ENCODE measurements around the gene PRAMEF5.
"Not testable (repeated sequence)": the region's sequence is repeated elsewhere in the genome, so short reads cannot be mapped to it uniquely, and the experiment has no call there.

The PRAMEF5 gene

DNA sequence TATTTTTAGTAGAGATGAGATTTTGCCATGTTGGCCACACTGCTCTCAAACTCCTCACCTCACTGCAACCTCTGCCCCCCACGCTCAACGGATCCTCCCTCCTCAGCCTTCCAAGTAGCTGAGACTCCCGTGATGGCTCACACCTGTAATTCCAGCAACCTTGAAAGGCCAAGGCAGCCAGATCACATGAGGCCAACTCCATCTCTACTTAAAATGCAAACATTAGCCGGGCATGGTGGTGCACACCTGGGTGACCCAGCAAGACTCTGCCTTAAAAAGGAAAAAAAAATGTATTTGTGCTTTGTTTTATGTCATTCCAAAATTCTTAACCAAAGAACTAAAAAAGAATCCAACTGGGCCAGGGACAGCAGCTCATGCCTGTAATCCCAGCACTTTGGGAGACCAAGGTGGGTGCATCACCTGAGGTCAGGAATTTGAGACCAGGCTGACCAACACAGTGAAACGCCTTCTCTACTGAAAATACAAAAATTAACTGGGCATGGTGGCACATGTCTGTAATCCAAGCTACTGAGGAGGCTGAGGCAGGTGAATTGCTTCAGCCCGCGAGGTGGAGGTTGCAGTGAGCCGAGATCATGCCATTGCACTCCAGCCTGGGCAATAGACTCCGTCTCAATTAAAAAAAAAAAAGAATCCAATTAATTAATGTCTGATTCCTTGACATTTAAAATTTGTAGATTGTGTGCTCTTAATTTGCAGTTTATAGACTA lies 10.3 kb upstream of the PRAMEF5 start:
- not testable (repeated sequence) for H3K4me1 ChIP-seq (ENCODE audit: control insufficient read depth in 2 of 2, insufficient read depth in 1 of 2, low read depth in 1 of 2, low read length in 2 of 2); H3K4ac ChIP-seq (ENCODE audit: low read length); H2AFZ ChIP-seq (ENCODE audit: low read length); H3K4me2 ChIP-seq (ENCODE audit: insufficient read depth, low read length, poor library complexity, severe bottlenecking); H2AK5ac ChIP-seq (ENCODE audit: low read depth, low read length); H3K36me3 ChIP-seq (replicated peaks in 1 of 2; ENCODE audit: control insufficient read depth in 2 of 2, insufficient read depth in 2 of 2, low read length in 2 of 2); H2BK5ac ChIP-seq (ENCODE audit: low read length); H3K27me3 ChIP-seq (ENCODE audit: control insufficient read depth in 3 of 3, insufficient read depth in 3 of 3, low read depth in 1 of 3, low read length in 3 of 3); H3K9me3 ChIP-seq (replicated peaks in 1 of 2; ENCODE audit: control insufficient read depth in 2 of 2, insufficient read depth in 1 of 2, low read depth in 1 of 2, low read length in 2 of 2); H2BK12ac ChIP-seq (ENCODE audit: low read length); H4K8ac ChIP-seq (ENCODE audit: low read depth, low read length); H2BK15ac ChIP-seq (ENCODE audit: low read length); H3K18ac ChIP-seq (ENCODE audit: low read length); DNase-seq (ENCODE audit: low spot score); H4K91ac ChIP-seq (ENCODE audit: low read depth, low read length, poor library complexity); H3K14ac ChIP-seq (ENCODE audit: low read length); H3K27ac ChIP-seq (replicated peaks; ENCODE audit: low read length); H3K23ac ChIP-seq (ENCODE audit: low read depth, low read length, poor library complexity); H3K4me3 ChIP-seq (ENCODE audit: low read length in 2 of 2); H3K9ac ChIP-seq (ENCODE audit: low read depth, low read length, poor library complexity); H3K79me1 ChIP-seq (ENCODE audit: low read depth, low read length); H2BK120ac ChIP-seq (ENCODE audit: low read depth, low read length)
- WGBS, 2 donors (ENCODE audit: extremely low coverage in 2 of 2, insufficient read length in 2 of 2, insufficient replicate concordance in 1 of 2) = no CpG with 5 or more reads among the region's 9 CpGs

- not testable (repeated sequence) for H3K27me3 ChIP-seq (ENCODE audit: control insufficient read depth in 3 of 3, insufficient read depth in 3 of 3, low read depth in 1 of 3, low read length in 3 of 3); H2BK5ac ChIP-seq (ENCODE audit: low read length); DNase-seq (ENCODE audit: low spot score)
These were observed 8.0 kb upstream of the PRAMEF5 start for GRCh38 chr1:13245841-13246553.

GRCh38 chr1:13246554-13246871 lies 7.5 kb upstream of the PRAMEF5 start:
- H3K4me2 ChIP-seq (ENCODE audit: insufficient read depth, low read length, poor library complexity, severe bottlenecking); H3K4me3 ChIP-seq (ENCODE audit: low read length in 2 of 2); DNase-seq (ENCODE audit: low spot score); H2BK12ac ChIP-seq (ENCODE audit: low read length); H4K8ac ChIP-seq (ENCODE audit: low read depth, low read length); H3K36me3 ChIP-seq (replicated peaks in 1 of 2; ENCODE audit: control insufficient read depth in 2 of 2, insufficient read depth in 2 of 2, low read length in 2 of 2); H2BK15ac ChIP-seq (ENCODE audit: low read length); H3K27me3 ChIP-seq (ENCODE audit: control insufficient read depth in 3 of 3, insufficient read depth in 3 of 3, low read depth in 1 of 3, low read length in 3 of 3); H3K9me3 ChIP-seq (replicated peaks in 1 of 2; ENCODE audit: control insufficient read depth in 2 of 2, insufficient read depth in 1 of 2, low read depth in 1 of 2, low read length in 2 of 2); H2BK120ac ChIP-seq (ENCODE audit: low read depth, low read length); H2AK5ac ChIP-seq (ENCODE audit: low read depth, low read length); H2BK5ac ChIP-seq (ENCODE audit: low read length); H3K14ac ChIP-seq (ENCODE audit: low read length); H3K4ac ChIP-seq (ENCODE audit: low read length); H3K4me1 ChIP-seq (ENCODE audit: control insufficient read depth in 2 of 2, insufficient read depth in 1 of 2, low read depth in 1 of 2, low read length in 2 of 2); H3K79me1 ChIP-seq (ENCODE audit: low read depth, low read length); H2AFZ ChIP-seq (ENCODE audit: low read length); H3K23ac ChIP-seq (ENCODE audit: low read depth, low read length, poor library complexity); H3K18ac ChIP-seq (ENCODE audit: low read length); H4K91ac ChIP-seq (ENCODE audit: low read depth, low read length, poor library complexity); H3K27ac ChIP-seq (replicated peaks; ENCODE audit: low read length); H3K9ac ChIP-seq (ENCODE audit: low read depth, low read length, poor library complexity): not testable (repeated sequence)
- no CpG with 5 or more reads among the region's 2 CpGs for WGBS, 2 donors (ENCODE audit: extremely low coverage in 2 of 2, insufficient read length in 2 of 2, insufficient replicate concordance in 1 of 2)

More at GRCh38 chr1:13245841-13246553, 8.0 kb upstream of the PRAMEF5 start:
- not testable (repeated sequence) for H2AK5ac ChIP-seq (ENCODE audit: low read depth, low read length); H3K23ac ChIP-seq (ENCODE audit: low read depth, low read length, poor library complexity); H2AFZ ChIP-seq (ENCODE audit: low read length); H3K18ac ChIP-seq (ENCODE audit: low read length); H3K14ac ChIP-seq (ENCODE audit: low read length); H2BK12ac ChIP-seq (ENCODE audit: low read length); H2BK15ac ChIP-seq (ENCODE audit: low read length); H3K27ac ChIP-seq (replicated peaks; ENCODE audit: low read length); H3K36me3 ChIP-seq (replicated peaks in 1 of 2; ENCODE audit: control insufficient read depth in 2 of 2, insufficient read depth in 2 of 2, low read length in 2 of 2); H4K8ac ChIP-seq (ENCODE audit: low read depth, low read length); H3K79me1 ChIP-seq (ENCODE audit: low read depth, low read length); H3K9me3 ChIP-seq (replicated peaks in 1 of 2; ENCODE audit: control insufficient read depth in 2 of 2, insufficient read depth in 1 of 2, low read depth in 1 of 2, low read length in 2 of 2); H3K4me3 ChIP-seq (ENCODE audit: low read length in 2 of 2); H3K4ac ChIP-seq (ENCODE audit: low read length); H2BK120ac ChIP-seq (ENCODE audit: low read depth, low read length); H3K9ac ChIP-seq (ENCODE audit: low read depth, low read length, poor library complexity); H4K91ac ChIP-seq (ENCODE audit: low read depth, low read length, poor library complexity); H3K4me2 ChIP-seq (ENCODE audit: insufficient read depth, low read length, poor library complexity, severe bottlenecking); H3K4me1 ChIP-seq (ENCODE audit: control insufficient read depth in 2 of 2, insufficient read depth in 1 of 2, low read depth in 1 of 2, low read length in 2 of 2)
- WGBS, 2 donors (ENCODE audit: extremely low coverage in 2 of 2, insufficient read length in 2 of 2, insufficient replicate concordance in 1 of 2) = no CpG with 5 or more reads among the region's 5 CpGs

GRCh38 chr1:13247122-13247521 lies 6.9 kb upstream of the PRAMEF5 start:
- H2AK5ac ChIP-seq (ENCODE audit: low read depth, low read length); H2BK5ac ChIP-seq (ENCODE audit: low read length); H3K36me3 ChIP-seq (replicated peaks in 1 of 2; ENCODE audit: control insufficient read depth in 2 of 2, insufficient read depth in 2 of 2, low read length in 2 of 2); H3K9me3 ChIP-seq (replicated peaks in 1 of 2; ENCODE audit: control insufficient read depth in 2 of 2, insufficient read depth in 1 of 2, low read depth in 1 of 2, low read length in 2 of 2); H3K27me3 ChIP-seq (ENCODE audit: control insufficient read depth in 3 of 3, insufficient read depth in 3 of 3, low read depth in 1 of 3, low read length in 3 of 3); H3K4ac ChIP-seq (ENCODE audit: low read length); H4K8ac ChIP-seq (ENCODE audit: low read depth, low read length); H3K27ac ChIP-seq (replicated peaks; ENCODE audit: low read length); H2BK120ac ChIP-seq (ENCODE audit: low read depth, low read length); H2BK12ac ChIP-seq (ENCODE audit: low read length); DNase-seq (ENCODE audit: low spot score); H3K9ac ChIP-seq (ENCODE audit: low read depth, low read length, poor library complexity); H3K79me1 ChIP-seq (ENCODE audit: low read depth, low read length); H3K14ac ChIP-seq (ENCODE audit: low read length); H2AFZ ChIP-seq (ENCODE audit: low read length); H3K23ac ChIP-seq (ENCODE audit: low read depth, low read length, poor library complexity); H3K4me1 ChIP-seq (ENCODE audit: control insufficient read depth in 2 of 2, insufficient read depth in 1 of 2, low read depth in 1 of 2, low read length in 2 of 2); H3K4me2 ChIP-seq (ENCODE audit: insufficient read depth, low read length, poor library complexity, severe bottlenecking); H4K91ac ChIP-seq (ENCODE audit: low read depth, low read length, poor library complexity); H3K18ac ChIP-seq (ENCODE audit: low read length); H2BK15ac ChIP-seq (ENCODE audit: low read length); H3K4me3 ChIP-seq (ENCODE audit: low read length in 2 of 2): not testable (repeated sequence)
- no CpG with 5 or more reads among the region's 7 CpGs for WGBS, 2 donors (ENCODE audit: extremely low coverage in 2 of 2, insufficient read length in 2 of 2, insufficient replicate concordance in 1 of 2)

Data from neuronal stem cell (in vitro differentiated cells).